HepG2 (cell line): ENCODE data around the gene DAG1. TPM values are rescaled to one million over a fixed set of nuclear protein-coding genes. Genes with fewer than 3 reads are reported as not detected.

Experiments
- AHR ChIP-seq: IDR thresholded peaks from 2 replicates; pipeline ENCODE4 v1.6.1; 2018; ENCODE audit warnings: missing genetic modification reagents, missing compliant biosample characterization
- ETS1 ChIP-seq: sonication (generic); formaldehyde crosslinking; IDR thresholded peaks from 2 replicates; pipeline ENCODE4 v1.4.0; 2020; ENCODE audit warnings: missing genetic modification reagents
- GATAD2A ChIP-seq: IDR thresholded peaks from 2 replicates; pipeline ENCODE4 v1.6.1; 2016
- JUN ChIP-seq: sonication (generic); formaldehyde crosslinking; IDR thresholded peaks from 2 replicates; pipeline ENCODE4 v1.4.0; 2020; ENCODE audit warnings: mild to moderate bottlenecking, missing genetic modification reagents
- MAX ChIP-seq: IDR thresholded peaks from 2 replicates; pipeline ENCODE4 v1.6.1; 2012; ENCODE audit warnings: inconsistent platforms
- MBNL3 ChIP-seq: fragments of 250-450 bp; sonication (Bioruptor Pico); conservative IDR thresholded peaks from 2 replicates; pipeline ENCODE4 v1.8.0; 2022; ENCODE audit warnings: mild to moderate bottlenecking, inconsistent platforms
- PAXIP1 ChIP-seq: sonication (generic); formaldehyde crosslinking; conservative IDR thresholded peaks from 2 replicates; pipeline ENCODE4 v1.4.0; 2020; ENCODE audit warnings: mild to moderate bottlenecking, missing genetic modification reagents, moderate library complexity
- SMC3 ChIP-seq: IDR thresholded peaks from 2 replicates; pipeline ENCODE4 v1.6.1; 2011; ENCODE audit warnings: low read length, improper control_type of control experiment
- SRSF9 ChIP-seq: fragments of 200-400 bp; formaldehyde crosslinking; IDR thresholded peaks from 2 replicates; pipeline ENCODE4 v1.6.1; 2018; ENCODE audit warnings: borderline replicate concordance, mild to moderate bottlenecking, low read depth, low read length; ENCODE audit not compliant: insufficient read depth, poor library complexity, severe bottlenecking
- ZGPAT ChIP-seq: IDR thresholded peaks from 2 replicates; pipeline ENCODE4 v1.6.1; 2016; ENCODE audit warnings: mild to moderate bottlenecking
- ZHX2 ChIP-seq, 2 experiments: sonication (generic) in 1 of 2; formaldehyde crosslinking in 1 of 2; IDR thresholded peaks; 2 replicates each; pipeline versions ENCODE4 v1.6.1 to v1.9.0; 2014 to 2022; ENCODE audit warnings: antibody characterized with exemption in 1 of 2, borderline replicate concordance in 1 of 2, inconsistent platforms in 1 of 2, low read depth in 1 of 2, missing genetic modification reagents in 1 of 2
- ZNF12 ChIP-seq: sonication (generic); formaldehyde crosslinking; IDR thresholded peaks from 2 replicates; pipeline ENCODE4 v1.5.0; 2020; ENCODE audit warnings: missing genetic modification reagents
- ZNF251 ChIP-seq: sonication (generic); formaldehyde crosslinking; IDR thresholded peaks from 2 replicates; pipeline ENCODE4 v1.9.0; 2021; ENCODE audit warnings: mild to moderate bottlenecking, missing genetic modification reagents
- ZNF784 ChIP-seq: sonication (generic); formaldehyde crosslinking; IDR thresholded peaks from 2 replicates; pipeline ENCODE4 v1.5.1; 2020; ENCODE audit warnings: missing genetic modification reagents, mild to moderate bottlenecking, borderline replicate concordance
- ZNF788 ChIP-seq: sonication (generic); formaldehyde crosslinking; IDR thresholded peaks from 2 replicates; pipeline ENCODE4 v1.5.0; 2020; ENCODE audit warnings: mild to moderate bottlenecking, missing genetic modification reagents, borderline replicate concordance
- polyA plus RNA-seq, 8 experiments: library from polyadenylated mRNA; depleted of rRNA in 3 of 8; stranded (reverse) in 7 of 8; unstranded in 1 of 8; fragments of >200 nt; fragmentation: Illumina TruSeq in 4 of 8; extraction: Trizol in 4 of 8; gene quantifications; 2 replicates each; pipeline versions ENCODE4 v1.2.1 to v1.2.3, GENCODE V29; 2011 to 2016; ENCODE audit warnings: low read depth in 4 of 8, missing spikeins in 1 of 8, mixed read lengths in 1 of 8; ENCODE audit not compliant: insufficient read depth in 1 of 8
- total RNA-seq, 5 experiments: library from RNA; depleted of rRNA; stranded (reverse); fragments of >200 nt; fragmentation: Illumina TruSeq; extraction: Trizol; gene quantifications; 2 replicates each; pipeline ENCODE4 v1.2.3, GENCODE V29; 2016; ENCODE audit warnings: low read depth in 1 of 5

DAG1 gene
- total and polyA plus RNA-seq, 2 of the 13 experiments (the other 11 are each of a cell fraction or from before 2014, with no cell fraction given) = 47.3 to 50.4 TPM

GRCh38 chr3:49554633-49555265, 84.7 kb downstream of the DAG1 start (continued):
- no peak for TF ChIP-seq ZHX2 (IDR thresholded peaks at IDR 0.05; ENCODE audit: low read depth)
- 0 out of 2 replicates have a peak, but pooled peaks have one; percentile 68 for TF ChIP-seq ZHX2 (CRISPR knock-in tag; IDR thresholded peaks at IDR 0.05; ENCODE audit: borderline replicate concordance)
- TF ChIP-seq AHR (CRISPR knock-in tag) = no peak
- no peak for TF ChIP-seq ZNF788 (CRISPR knock-in tag)
- TF ChIP-seq MAX = peak; percentile 57; the same call in 1 of the 2 replicates
- no peak for TF ChIP-seq ZNF784 (CRISPR knock-in tag)
- TF ChIP-seq MBNL3 (CRISPR knock-in tag) = no peak
- no peak for TF ChIP-seq ZNF251
- no peak for TF ChIP-seq JUN (CRISPR knock-in tag)
- TF ChIP-seq GATAD2A (CRISPR knock-in tag) = no peak
- TF ChIP-seq ZNF12 (CRISPR knock-in tag) = no peak
- no peak for TF ChIP-seq SRSF9
- TF ChIP-seq SMC3 = no peak
- TF ChIP-seq ZGPAT (CRISPR knock-in tag) = no peak; the same call in 1 of the 2 replicates
- TF ChIP-seq ETS1 (CRISPR knock-in tag) = 0 out of 2 replicates have a peak, but pooled peaks have one; percentile 84
- no peak for TF ChIP-seq PAXIP1 (CRISPR knock-in tag)
